GM21367 (cell line): ENCODE measurements around the gene URGCP.

Source experiments
- ATAC-seq: cut with Tn5 transposase; IDR thresholded peaks from one replicate; pipeline ENCODE4 v1.9.1; 2021; ENCODE audit not compliant: unreplicated experiment

Gene URGCP

DNA sequence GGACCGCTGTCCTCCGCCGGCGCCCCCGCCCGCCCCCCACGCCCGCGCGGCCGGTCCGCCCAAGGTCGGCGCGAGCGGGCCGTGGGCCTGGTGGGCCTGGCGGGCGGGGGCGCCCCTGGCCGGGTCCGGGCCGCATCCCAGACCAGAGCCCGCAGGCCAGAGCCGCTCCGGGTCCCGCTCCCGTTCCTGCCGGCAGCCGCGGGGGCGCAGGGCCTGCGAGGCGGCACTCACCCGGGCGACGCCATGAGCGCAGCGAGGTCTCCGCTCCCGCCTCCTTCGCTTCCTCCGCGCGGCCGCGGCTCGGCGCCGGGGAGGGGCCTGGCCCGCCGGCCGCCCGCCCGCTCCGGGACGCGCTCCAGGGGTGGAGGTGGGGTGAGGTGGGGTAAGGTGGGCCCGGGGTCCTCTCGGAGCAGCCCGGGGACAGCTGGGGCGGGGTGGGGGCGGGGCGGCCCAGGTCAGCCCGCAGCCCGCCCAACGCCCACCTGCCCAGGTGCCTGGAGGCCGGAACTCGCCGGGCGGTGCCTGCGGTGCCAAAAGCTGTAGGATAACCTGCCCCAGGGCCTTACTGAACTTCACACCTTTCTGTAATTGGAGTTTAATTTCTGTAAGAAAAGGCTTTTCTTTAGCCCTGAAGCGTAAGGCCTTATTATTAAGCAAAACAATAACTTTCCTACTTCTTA lies at the start of gene URGCP:
Gene URGCP, minus strand, starts transcription at position 266 of the 680 bp plus-strand sequence. Its CDS starts 21 bp downstream, at position 245.
- peak; percentile 76 for ATAC-seq

GRCh38 chr7:43956027-43956426 lies 49.6 kb upstream of the URGCP start:
- ATAC-seq, result no peak

- ATAC-seq, result peak; percentile 73
Measured at GRCh38 chr7:43954524-43955228, 48.3 kb upstream of the URGCP start.

DNA sequence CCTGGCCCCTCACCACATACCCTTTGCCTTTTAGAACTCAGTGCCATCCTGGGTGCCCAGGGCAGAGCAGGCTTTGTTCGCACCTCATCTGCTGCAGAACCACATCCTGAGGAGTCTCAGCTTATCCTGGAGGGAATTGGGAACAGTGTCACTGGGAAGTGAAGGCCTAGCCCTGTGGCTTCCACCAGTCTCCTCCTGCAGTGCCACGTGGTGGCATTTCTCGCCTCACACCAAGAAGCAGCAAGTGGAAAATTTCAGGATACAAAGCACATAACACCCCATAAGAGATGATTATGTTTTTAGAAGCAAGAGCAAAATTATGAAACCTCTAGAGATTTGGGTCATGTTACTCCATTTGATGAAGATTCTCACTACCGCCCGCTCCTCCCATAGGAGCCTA lies 46.7 kb upstream of the URGCP start:
- ATAC-seq, result no peak

GRCh38 chr7:43952028-43952427 lies 45.6 kb upstream of the URGCP start:
- no peak for ATAC-seq

GRCh38 chr7:43944286-43944685 lies 37.9 kb upstream of the URGCP start:
- ATAC-seq, result no peak

GRCh38 chr7:43943417-43944187 lies 37.2 kb upstream of the URGCP start:
- ATAC-seq, result no peak

DNA sequence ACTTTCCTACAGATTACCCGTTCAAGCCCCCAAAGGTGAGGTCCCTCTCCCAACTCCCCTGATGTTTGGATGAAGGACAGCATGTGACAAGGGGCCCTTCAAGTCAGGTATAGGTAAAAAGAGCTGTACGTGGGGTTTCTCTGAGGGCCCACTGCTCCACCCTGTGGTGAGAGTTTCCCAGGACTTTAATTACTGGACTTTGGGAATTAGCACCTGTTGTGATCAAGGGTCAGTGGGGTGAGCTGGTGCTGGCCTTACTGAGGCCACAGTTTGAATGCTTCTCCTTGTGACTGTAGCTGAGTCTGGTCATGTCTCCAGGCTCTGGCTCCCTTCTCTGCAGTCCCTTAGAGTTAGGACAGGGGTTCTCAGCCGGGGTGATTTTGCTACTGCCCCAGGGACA lies 36.6 kb upstream of the URGCP start:
- ATAC-seq, result no peak

DNA sequence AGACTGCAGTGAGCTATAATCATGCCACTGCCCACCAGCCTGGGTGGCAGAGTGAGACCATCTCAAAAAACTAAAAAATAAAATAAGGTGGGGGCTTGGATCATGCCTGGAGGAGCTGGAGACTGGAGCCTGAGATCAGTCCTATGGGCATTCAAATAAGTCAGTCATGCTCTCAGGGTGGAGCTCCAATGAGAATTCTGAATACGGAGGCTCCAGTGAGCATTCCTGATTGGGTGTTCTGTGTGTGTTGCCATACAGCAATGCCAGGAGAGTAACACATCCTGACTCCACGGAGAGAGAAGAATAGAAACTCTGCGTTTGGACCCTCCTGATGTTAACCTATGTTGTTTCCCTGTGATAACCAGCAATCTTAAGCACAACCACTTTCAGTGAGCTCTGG lies 35.9 kb upstream of the URGCP start:
- ATAC-seq, result no peak

DNA sequence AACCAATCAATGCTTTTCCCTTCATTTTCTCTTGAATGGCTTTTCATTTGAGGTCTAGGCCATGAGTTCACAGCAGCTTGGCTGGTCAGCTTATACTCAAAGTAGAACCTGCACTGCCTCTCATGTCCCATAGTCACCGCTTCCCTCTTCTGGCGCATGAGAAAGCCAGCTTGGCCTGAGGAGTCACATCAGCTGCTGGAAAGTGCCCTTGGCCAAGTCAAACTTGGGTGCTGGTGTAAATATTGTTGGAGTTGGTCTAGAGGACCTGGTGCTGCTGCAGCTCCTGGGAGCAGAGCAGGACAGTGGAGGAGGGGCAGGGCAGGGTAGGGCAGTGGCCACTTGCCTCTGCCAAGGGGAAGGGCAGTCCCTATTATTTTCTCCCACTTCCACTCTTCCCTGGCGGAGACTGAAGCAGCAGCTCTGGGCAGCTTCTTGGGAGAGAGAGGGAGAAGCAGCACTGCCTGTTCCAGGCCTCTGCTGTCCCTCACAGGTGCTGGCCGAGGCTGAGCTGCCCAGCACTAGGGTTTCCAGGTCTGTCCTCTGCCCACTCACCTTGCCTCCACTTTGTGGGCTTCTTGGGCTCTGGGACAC lies 32.6 kb upstream of the URGCP start:
- ATAC-seq, result no peak

DNA sequence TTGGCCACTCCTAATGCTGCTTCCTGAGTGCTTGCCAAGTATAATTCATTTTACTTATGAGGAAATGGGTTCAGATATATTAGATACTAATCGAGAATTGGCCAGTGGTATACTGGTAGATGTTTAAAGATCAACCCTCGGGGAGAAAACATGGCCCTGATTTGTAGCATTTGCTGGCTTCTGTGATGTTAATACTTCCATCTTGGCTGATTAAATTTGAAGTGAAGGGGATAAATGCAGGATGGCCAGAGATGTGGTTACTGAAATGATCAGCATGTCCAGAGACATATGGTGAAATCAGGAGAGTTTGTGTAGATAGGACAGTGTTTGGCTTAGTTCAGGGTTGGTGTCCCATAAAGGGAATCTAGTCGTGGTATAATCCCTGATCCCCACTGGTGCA lies 31.0 kb upstream of the URGCP start:
- ATAC-seq, result no peak

DNA sequence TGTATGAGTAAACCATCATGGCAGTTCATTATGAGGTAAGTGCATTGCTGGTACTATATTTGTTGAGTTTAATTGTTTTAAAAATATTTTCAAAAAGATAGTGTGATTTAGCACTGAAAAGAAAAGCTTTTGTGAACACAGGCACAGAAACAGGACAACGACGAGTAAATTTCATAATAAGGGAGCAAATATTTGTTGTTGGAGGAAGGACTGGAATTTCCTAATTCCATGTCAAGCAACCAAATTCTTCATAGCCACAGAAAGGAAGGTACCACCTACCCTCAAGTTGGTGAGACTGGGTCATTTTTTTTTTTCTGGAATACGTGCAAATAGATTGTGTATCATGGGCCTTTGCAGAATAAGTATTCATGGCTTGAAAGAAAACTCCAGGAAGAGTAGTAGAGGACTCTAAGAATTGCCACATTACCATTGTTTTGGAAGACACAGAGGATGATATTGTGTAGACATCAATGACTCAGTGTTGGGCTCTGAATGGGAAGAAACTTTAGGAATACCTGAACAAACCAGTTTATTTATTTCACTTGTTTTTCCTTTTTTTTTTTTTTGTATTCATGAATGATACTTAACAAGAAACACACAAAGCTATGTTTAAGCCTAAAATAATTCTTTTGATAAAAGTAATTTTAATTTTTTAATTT lies 27.6 kb upstream of the URGCP start:
- ATAC-seq, result no peak

- no peak for ATAC-seq
Measured at GRCh38 chr7:43931346-43931745, 24.9 kb upstream of the URGCP start.

GRCh38 chr7:43929529-43930457 lies 23.4 kb upstream of the URGCP start:
- no peak for ATAC-seq

DNA sequence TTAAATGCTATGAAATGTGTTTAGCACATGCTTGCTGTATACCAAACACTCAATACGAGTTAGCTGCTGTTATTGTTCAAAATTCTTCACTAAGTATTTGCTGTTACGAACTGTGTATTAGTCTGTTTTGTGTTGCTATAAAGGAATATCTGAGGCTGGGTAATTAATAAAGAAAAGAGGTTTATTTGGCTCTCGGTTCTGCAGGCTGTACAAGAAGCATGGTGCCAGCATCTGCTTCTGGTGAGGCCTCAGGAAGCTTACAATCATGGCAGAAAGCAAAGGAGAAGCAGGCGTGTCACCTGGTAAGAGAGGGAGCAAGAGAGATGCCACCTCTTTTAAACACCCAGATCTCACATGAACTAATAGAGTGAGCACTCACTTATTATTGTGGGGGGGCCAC lies 21.4 kb upstream of the URGCP start:
- ATAC-seq, result no peak

DNA sequence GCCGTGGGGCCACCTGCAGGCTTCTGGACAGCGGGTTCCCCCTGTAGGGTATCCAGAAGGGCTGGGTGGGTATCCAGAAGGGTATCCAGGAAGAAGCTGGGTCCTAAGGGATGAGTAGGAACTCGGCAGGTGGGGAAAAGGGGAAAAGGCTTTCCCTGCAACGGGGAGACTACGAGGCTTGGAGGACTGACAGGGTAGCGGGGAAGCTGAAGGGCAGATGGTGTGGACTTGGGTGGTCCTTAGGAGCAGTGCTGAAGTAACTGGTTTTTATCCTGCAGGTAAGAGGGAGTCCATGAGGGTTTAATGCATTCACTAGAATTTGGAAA lies 20.4 kb upstream of the URGCP start:
- peak; percentile 1 for ATAC-seq

GRCh38 chr7:43925984-43926797 lies 19.8 kb upstream of the URGCP start, which contains the start of gene UBE2D4:
UBE2D4 (plus strand) TSS chr7:43926436; CDS start chr7:43926533, 97 bp downstream.
- peak; percentile 84 for ATAC-seq

DNA sequence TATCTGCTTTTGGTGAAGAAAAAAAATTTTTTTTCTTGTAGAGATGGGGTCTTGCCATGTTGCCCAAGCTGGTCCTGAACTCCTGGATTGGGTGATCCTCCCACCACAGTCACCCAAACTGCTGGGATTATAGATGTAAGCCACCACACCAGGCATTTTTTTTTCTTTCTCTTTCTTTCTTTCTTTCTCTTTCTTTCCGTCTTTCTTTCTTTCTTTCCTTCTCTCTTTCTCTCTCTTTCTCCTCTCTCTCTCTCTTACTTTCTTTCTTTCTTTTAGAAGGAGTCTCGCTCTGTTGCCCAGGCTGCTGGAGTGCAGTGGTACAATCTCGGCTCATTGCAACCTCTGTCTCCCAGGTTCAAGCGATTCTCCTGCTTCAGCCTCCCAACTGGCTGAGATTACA lies 16.3 kb upstream of the URGCP start:
- no peak for ATAC-seq

- no peak for ATAC-seq
Measured at GRCh38 chr7:43921423-43921822, 15.0 kb upstream of the URGCP start.
